GM21447 (cell line): ENCODE data around the gene IFFO2.

Source experiments
- ATAC-seq: cut with Tn5 transposase; IDR thresholded peaks from one replicate; pipeline ENCODE4 v1.9.1; 2021; ENCODE audit not compliant: unreplicated experiment

Gene IFFO2

DNA sequence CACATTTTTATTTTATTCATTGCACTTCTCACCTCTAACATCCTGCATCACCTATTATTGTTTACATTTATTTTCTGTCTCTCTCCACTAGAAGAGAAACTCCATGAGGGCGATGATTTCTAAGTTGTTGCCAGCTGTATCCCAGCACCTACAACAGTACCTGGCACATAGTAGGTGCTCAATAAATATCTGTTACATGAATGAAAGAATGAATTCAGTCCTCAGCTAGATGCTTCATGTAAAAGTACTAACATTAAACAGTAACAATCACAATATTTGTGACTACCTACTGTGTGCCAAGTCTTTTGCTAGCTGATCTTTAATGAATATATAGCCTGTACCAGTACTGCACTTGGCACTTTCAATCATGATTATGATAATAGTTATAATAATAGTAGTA is 100.0 kb downstream of the IFFO2 start:
- ATAC-seq, result no peak

DNA sequence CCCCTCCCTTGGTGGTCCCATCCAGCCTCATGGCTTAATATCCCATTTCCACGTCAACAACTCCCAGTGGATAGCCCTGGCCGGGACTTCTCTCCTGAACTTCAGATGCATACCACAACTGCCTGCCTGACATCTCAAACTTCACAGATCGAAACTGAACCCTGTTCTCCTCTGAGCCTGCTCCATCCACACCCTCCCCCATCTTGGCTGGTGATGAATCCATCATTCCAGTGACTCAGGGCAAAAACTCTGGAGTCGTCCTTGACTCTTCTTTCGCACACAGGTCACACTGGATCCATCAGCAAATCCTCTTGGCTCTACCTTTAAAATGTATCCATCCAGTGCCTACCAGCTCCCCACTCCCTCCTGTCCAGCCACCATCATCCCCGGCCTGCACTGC is 100.9 kb downstream of the IFFO2 start:
- no peak for ATAC-seq

GRCh38 chr1:18854331-18855025 is 102.0 kb downstream of the IFFO2 start:
- no peak for ATAC-seq
